Measurements from ENCODE around the gene GABPA. TPM values are rescaled to one million over a fixed set of nuclear protein-coding genes. Genes with fewer than 3 reads are reported as not detected.
"Not testable (repeated sequence)": the region's sequence is repeated elsewhere in the genome, so short reads cannot be mapped to it uniquely, and the experiment has no call there.

Gene GABPA
- total RNA-seq, 2 experiments from 2014 or later, result 23.5 to 23.6 TPM

GRCh38 chr21:25772686-25773085 is 37.9 kb downstream of the GABPA start:
- DNase-seq (peak in 1 of 14 experiments; percentile 7), ATAC-seq (ENCODE audit: poor library complexity) (no peak)
- H3K9me3 ChIP-seq (ENCODE audit: control insufficient read depth in 1 of 2, insufficient read depth in 1 of 2, low read length in 2 of 2), result no peaks in the 10 kb centered on the region
- intact Hi-C loops (cut with DNase I, micrococcal nuclease), result no loop called here
- TF ChIP-seq CTCF (IDR thresholded peaks at IDR 0.05), result no peak
- H3K27me3 ChIP-seq (ENCODE audit: control insufficient read depth in 1 of 2, insufficient read depth in 2 of 2, low read length in 2 of 2), result no peaks in the 10 kb centered on the region
- Mint-ChIP-seq H3K36me3 (ENCODE audit: low read depth) (peaks cover 30% of the 10 kb centered on the region), H3K27ac (no peak overlapping the region), H3K9me3 (no peaks in the 10 kb centered on the region), H3K4me3 (no peak overlapping the region), H3K4me1 (ENCODE audit: low read depth) (no peaks in the 10 kb centered on the region), H3K27me3 (no peaks in the 10 kb centered on the region)
- H3K4me1 ChIP-seq (ENCODE audit: insufficient read depth, low read length), result no peaks in the 10 kb centered on the region
- POLR2A ChIA-PET, result no interaction called here
- H3K27ac ChIP-seq (ENCODE audit: low read depth in 1 of 2, low read length in 2 of 2), result no peak overlapping the region
- H3K36me3 ChIP-seq (ENCODE audit: insufficient read depth, low read length), result peaks cover 6% of the 10 kb centered on the region
- no peak overlapping the region for H3K4me3 ChIP-seq (ENCODE audit: low read length)
- CTCF ChIA-PET, result no interaction called here

GRCh38 chr21:25776440-25776839 is 41.7 kb downstream of the GABPA start:
- no peaks in the 10 kb centered on the region for H3K27me3 Mint-ChIP-seq
- POLR2A ChIA-PET, result no interaction called here
- no peak overlapping the region for H3K27ac Mint-ChIP-seq

GRCh38 chr21:25778126-25778875 is 43.5 kb downstream of the GABPA start:
- POLR2A ChIA-PET; ATAC-seq (ENCODE audit: poor library complexity); H3K4me3 ChIP-seq (ENCODE audit: low read length); H3K9me3 Mint-ChIP-seq; H3K4me3 Mint-ChIP-seq; DNase-seq; H3K4me1 Mint-ChIP-seq (ENCODE audit: low read depth); intact Hi-C loops (cut with DNase I, micrococcal nuclease); H3K27me3 ChIP-seq (ENCODE audit: control insufficient read depth in 1 of 2, insufficient read depth in 2 of 2, low read length in 2 of 2); H3K4me1 ChIP-seq (ENCODE audit: insufficient read depth, low read length); H3K27me3 Mint-ChIP-seq; H3K27ac ChIP-seq (ENCODE audit: low read depth in 1 of 2, low read length in 2 of 2); H3K36me3 ChIP-seq (ENCODE audit: insufficient read depth, low read length); H3K9me3 ChIP-seq (ENCODE audit: control insufficient read depth in 1 of 2, insufficient read depth in 1 of 2, low read length in 2 of 2); H3K36me3 Mint-ChIP-seq (ENCODE audit: low read depth); H3K27ac Mint-ChIP-seq: not testable (repeated sequence)
- CTCF ChIA-PET, result interaction anchor here (1.5 kb wide), 1 partner anchor 23 kb away, joined by 4 read pairs; no protein-coding TSS in a partner anchor

More at GRCh38 chr21:25776440-25776839, 41.7 kb downstream of the GABPA start:
- Histone ChIP-seq H3K36me3 (ENCODE audit: insufficient read depth, low read length) (no peaks in the 10 kb centered on the region), H3K27me3 (ENCODE audit: control insufficient read depth in 1 of 2, insufficient read depth in 2 of 2, low read length in 2 of 2) (no peaks in the 10 kb centered on the region), H3K27ac (ENCODE audit: low read depth in 1 of 2, low read length in 2 of 2) (no peak overlapping the region), H3K9me3 (ENCODE audit: control insufficient read depth in 1 of 2, insufficient read depth in 1 of 2, low read length in 2 of 2) (no peaks in the 10 kb centered on the region), H3K4me1 (ENCODE audit: insufficient read depth, low read length) (no peaks in the 10 kb centered on the region), H3K4me3 (ENCODE audit: low read length) (no peak overlapping the region)
- TF ChIP-seq CTCF (IDR thresholded peaks at IDR 0.05), result no peak
- Mint-ChIP-seq H3K9me3 (no peaks in the 10 kb centered on the region), H3K36me3 (ENCODE audit: low read depth) (peaks cover 5% of the 10 kb centered on the region), H3K4me1 (ENCODE audit: low read depth) (no peaks in the 10 kb centered on the region), H3K4me3 (no peak overlapping the region)
- CTCF ChIA-PET, result interaction anchor here (1.5 kb wide), 1 partner anchor 25 kb away, joined by 4 read pairs; no protein-coding TSS in a partner anchor
- intact Hi-C loops (cut with DNase I, micrococcal nuclease), result no loop called here
- ATAC-seq (ENCODE audit: poor library complexity) (no peak), DNase-seq (no peak)

GRCh38 chr21:25788677-25789076 is 53.9 kb downstream of the GABPA start:
- Histone ChIP-seq H3K4me1 (ENCODE audit: insufficient read depth, low read length) (peaks cover 5% of the 10 kb centered on the region), H3K27ac (ENCODE audit: low read depth in 1 of 2, low read length in 2 of 2) (no peak overlapping the region), H3K9me3 (ENCODE audit: control insufficient read depth in 1 of 2, insufficient read depth in 1 of 2, low read length in 2 of 2) (no peaks in the 10 kb centered on the region), H3K4me3 (ENCODE audit: low read length) (no peak overlapping the region), H3K36me3 (ENCODE audit: insufficient read depth, low read length) (no peaks in the 10 kb centered on the region), H3K27me3 (ENCODE audit: control insufficient read depth in 1 of 2, insufficient read depth in 2 of 2, low read length in 2 of 2) (peaks cover 2 to 14% of the 10 kb centered on the region in 2 experiments)
- Mint-ChIP-seq H3K27ac (no peak overlapping the region), H3K4me1 (ENCODE audit: low read depth) (peaks cover 16% of the 10 kb centered on the region), H3K27me3 (peaks cover 14% of the 10 kb centered on the region), H3K36me3 (ENCODE audit: low read depth) (no peaks in the 10 kb centered on the region), H3K4me3 (no peak overlapping the region), H3K9me3 (no peaks in the 10 kb centered on the region)
- ChIA-PET POLR2A (no interaction called here), CTCF (no interaction called here)
- TF ChIP-seq CTCF (IDR thresholded peaks at IDR 0.05), result no peak
- intact Hi-C loops (cut with DNase I, micrococcal nuclease), result no loop called here
- no peak for ATAC-seq (ENCODE audit: poor library complexity)
- DNase-seq, result no peak

Measured in CD4-positive, alpha-beta T cell (primary cell).